Heart right ventricle (tissue), 16 donors: ENCODE data around the gene ZSCAN10. TPM values are rescaled to one million over a fixed set of nuclear protein-coding genes. Genes with fewer than 3 reads are reported as not detected.
A peak's percentile ranks its signal among the peaks of the same experiment; 100 is the strongest.

ENCODE experiments used
- ATAC-seq, 8 donors: fragments of 200-7000 bp; cut with Tn5 transposase; one replicate each; pipeline ENCODE4 v1.9.1; 2020; ENCODE audit warnings: mild to moderate bottlenecking in 8 of 8, moderate library complexity in 8 of 8, moderate number of reproducible peaks in 1 of 8
- DNase-seq, 2 donors: peaks; one replicate each; pipeline ENCODE4 v3.0.0-alpha.2; 2020
- H3K27ac ChIP-seq, 10 donors: fragments of 200-600 bp; sonication (generic) in 2 of 10; one replicate each; pipeline versions ENCODE4 v1.5.0 to v1.8.0; 2020 to 2022; ENCODE audit warnings: mild to moderate bottlenecking in 3 of 10
- H3K27me3 ChIP-seq, 7 donors: fragments of 200-600 bp; one replicate each; pipeline ENCODE4 v1.8.0; 2021 to 2022; ENCODE audit warnings: mild to moderate bottlenecking in 2 of 7
- H3K36me3 ChIP-seq, 9 donors: fragments of 200-600 bp; sonication (generic) in 1 of 9; one replicate each; pipeline versions ENCODE4 v1.5.0 to v1.8.0; 2020 to 2022; ENCODE audit warnings: mild to moderate bottlenecking in 2 of 9
- H3K4me1 ChIP-seq, 9 donors: fragments of 200-600 bp; sonication (generic) in 1 of 9; one replicate each; pipeline versions ENCODE4 v1.5.0 to v1.8.0; 2020 to 2022; ENCODE audit warnings: mild to moderate bottlenecking in 4 of 9
- H3K4me3 ChIP-seq, 10 donors: fragments of 200-600 bp; sonication (generic) in 2 of 10; one replicate each; pipeline versions ENCODE4 v1.5.0 to v1.8.0; 2020 to 2022; ENCODE audit warnings: mild to moderate bottlenecking in 7 of 10, moderate library complexity in 2 of 10
- H3K9me3 ChIP-seq, 11 donors: fragments of 200-600 bp in 10 of 11; sonication (generic) in 2 of 11; one replicate each; pipeline versions ENCODE4 v1.5.0 to v1.8.0; 2013 to 2022; ENCODE audit warnings: mild to moderate bottlenecking in 2 of 11, control low read depth in 1 of 11, moderate library complexity in 1 of 11
- WGBS, 2 donors: extraction: QIAGEN DNeasy Blood & Tissue Kit; methylation state at CpG; one replicate each; pipeline ENCODE4 v1.1.7; 2013; ENCODE audit warnings: inconsistent platforms in 1 of 2; 5-methylcytosine and 5-hydroxymethylcytosine counted together
- intact Hi-C, 10 donors: fragments of 100-400 bp; cut with DNase I; formaldehyde crosslinking; loops; one replicate each; pipeline versions ENCODE4 v1.11.1 to v1.14.2; 2022
- polyA plus RNA-seq, 2 donors: library from polyadenylated mRNA; stranded (reverse); fragments of 200-250 nt; gene quantifications; one replicate each; pipeline ENCODE4 v1.2.3, GENCODE V29; 2013
- total RNA-seq, 10 donors: library from RNA; stranded (reverse); fragmentation: NEBNext Ultra II Directional in 3 of 10; extraction: Animal tissue kit (Norgen Biotek cat#: 25700) in 3 of 10; gene quantifications; one replicate each; pipeline versions ENCODE4 v1.2.1 to v1.2.4, GENCODE V29; 2021 to 2023
- TF ChIP-seq, protein P1 (sequence below), 9 donors: fragments of 200-600 bp; sonication (generic) in 2 of 9; IDR thresholded peaks; one replicate each; pipeline versions ENCODE4 v1.5.0 to v1.8.0; 2021 to 2022; ENCODE audit warnings: antibody characterized with exemption in 9 of 9, mild to moderate bottlenecking in 5 of 9, moderate library complexity in 1 of 9
- donor health status: Arrhythmogenic right ventricular cardiomyopathy.
- donor health status: ischemic (EF 13 %, LVEDD 7.1; RV severe dilation, severe dysfunction).
- donor health status: healthy with polysubstance abuse.
- donor health status: DM: no; HTN: yes; CAD: no.
- donor health status: DM: no; HTN: no; CAD: no.
- donor health status: ischemic (EF 25% LVEDD 6.9; RV normal size, moderate dysfunction).
- donor health status: ischemic (EF 25% LVEDD 5.7; RV mildly dilated, moderate dysfunction).
- donor health status: healthy.
- donor health status: DM: yes; HTN: yes; CAD: no.
- donor health status: Ischemic cardiomyopathy.
- donor health status: ischemic (EF 35%, LVEDD 5.7; RV mildly dilated, moderate dysfunction).
- donor health status: nonischemic (EF 11% LVEDD 7.7; RV severe dilation, severe dysfunction).
- donor health status: DM: yes; HTN: yes; CAD: no.
- donor health status: PGD.
- donor health status: ischemic (EF 29% LVEDD 5.4; RV normal size, mild dysfunction).
- donor health status: nonischemic (EF 23%, LVEDD 6.1; RV moderate dilation, normal function).

The ZSCAN10 gene
- total and polyA plus RNA-seq, 12 donors: 0.01 to 0.07 TPM; not detected in 10

DNA sequence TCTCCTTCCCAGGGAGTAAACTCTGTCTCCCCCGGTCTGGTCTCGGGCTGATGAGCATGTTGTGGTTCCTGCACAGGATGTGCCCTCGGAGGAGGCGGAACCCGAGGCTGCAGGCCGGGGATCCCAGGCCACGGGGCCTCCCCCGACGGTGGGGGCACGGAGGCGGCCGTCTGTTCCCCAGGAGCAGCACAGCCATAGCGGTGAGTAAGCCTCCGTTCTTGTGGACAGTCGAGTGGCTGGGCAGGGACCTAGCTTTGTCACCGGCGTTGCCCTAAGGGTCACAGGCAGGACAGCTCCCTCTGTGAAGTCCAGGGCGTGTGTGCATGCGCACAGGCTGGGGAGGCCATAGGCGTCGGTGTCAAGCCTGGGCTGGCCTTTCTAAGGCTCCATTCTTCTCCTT is 39.2 kb upstream of the ZSCAN10 start:
- no peak for DNase-seq
- H3K9me3 ChIP-seq: no peaks in the 10 kb centered on the region
- no peaks in the 10 kb centered on the region for H3K27me3 ChIP-seq
- TF ChIP-seq, protein P1, sequence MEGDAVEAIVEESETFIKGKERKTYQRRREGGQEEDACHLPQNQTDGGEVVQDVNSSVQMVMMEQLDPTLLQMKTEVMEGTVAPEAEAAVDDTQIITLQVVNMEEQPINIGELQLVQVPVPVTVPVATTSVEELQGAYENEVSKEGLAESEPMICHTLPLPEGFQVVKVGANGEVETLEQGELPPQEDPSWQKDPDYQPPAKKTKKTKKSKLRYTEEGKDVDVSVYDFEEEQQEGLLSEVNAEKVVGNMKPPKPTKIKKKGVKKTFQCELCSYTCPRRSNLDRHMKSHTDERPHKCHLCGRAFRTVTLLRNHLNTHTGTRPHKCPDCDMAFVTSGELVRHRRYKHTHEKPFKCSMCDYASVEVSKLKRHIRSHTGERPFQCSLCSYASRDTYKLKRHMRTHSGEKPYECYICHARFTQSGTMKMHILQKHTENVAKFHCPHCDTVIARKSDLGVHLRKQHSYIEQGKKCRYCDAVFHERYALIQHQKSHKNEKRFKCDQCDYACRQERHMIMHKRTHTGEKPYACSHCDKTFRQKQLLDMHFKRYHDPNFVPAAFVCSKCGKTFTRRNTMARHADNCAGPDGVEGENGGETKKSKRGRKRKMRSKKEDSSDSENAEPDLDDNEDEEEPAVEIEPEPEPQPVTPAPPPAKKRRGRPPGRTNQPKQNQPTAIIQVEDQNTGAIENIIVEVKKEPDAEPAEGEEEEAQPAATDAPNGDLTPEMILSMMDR (IDR thresholded peaks at IDR 0.05): no peak
- peaks cover 3 to 31% (median 22%) of the 10 kb centered on the region in 9 donors for H3K4me1 ChIP-seq
- no peak for ATAC-seq
- peaks cover 0 to 67% (median 27%) of the 10 kb centered on the region in 9 donors for H3K36me3 ChIP-seq
- intact Hi-C loops: no loop called here
- 88 to 90% methylated on average over 21 of the region's 21 CpGs for WGBS, 2 donors
- H3K27ac ChIP-seq: no peak overlapping the region
- no peak overlapping the region for H3K4me3 ChIP-seq

DNA sequence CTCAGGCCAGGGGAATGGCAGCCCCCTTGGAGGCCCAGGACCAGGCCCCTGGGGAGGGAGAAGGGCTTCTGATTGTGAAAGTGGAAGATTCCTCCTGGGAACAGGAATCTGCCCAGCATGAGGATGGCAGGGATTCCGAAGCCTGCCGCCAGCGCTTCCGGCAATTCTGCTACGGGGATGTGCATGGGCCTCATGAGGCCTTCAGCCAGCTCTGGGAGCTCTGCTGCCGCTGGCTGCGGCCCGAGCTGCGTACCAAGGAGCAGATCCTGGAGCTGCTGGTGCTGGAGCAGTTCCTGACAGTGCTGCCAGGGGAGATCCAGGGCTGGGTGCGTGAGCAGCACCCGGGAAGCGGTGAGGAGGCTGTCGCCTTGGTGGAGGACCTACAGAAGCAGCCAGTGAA is 38.2 kb upstream of the ZSCAN10 start:
- DNase-seq: no peak
- no peaks in the 10 kb centered on the region for H3K9me3 ChIP-seq
- WGBS, 2 donors: 92 to 95% methylated on average over 13 of the region's 13 CpGs
- peaks cover 3 to 34% (median 22%) of the 10 kb centered on the region in 9 donors for H3K4me1 ChIP-seq
- peaks cover 0 to 63% (median 21%) of the 10 kb centered on the region in 9 donors for H3K36me3 ChIP-seq
- H3K4me3 ChIP-seq: no peak overlapping the region
- H3K27me3 ChIP-seq: no peaks in the 10 kb centered on the region
- intact Hi-C loops: no loop called here
- ATAC-seq: no peak
- TF ChIP-seq, protein P1 (IDR thresholded peaks at IDR 0.05): no peak
- H3K27ac ChIP-seq: no peak overlapping the region

DNA sequence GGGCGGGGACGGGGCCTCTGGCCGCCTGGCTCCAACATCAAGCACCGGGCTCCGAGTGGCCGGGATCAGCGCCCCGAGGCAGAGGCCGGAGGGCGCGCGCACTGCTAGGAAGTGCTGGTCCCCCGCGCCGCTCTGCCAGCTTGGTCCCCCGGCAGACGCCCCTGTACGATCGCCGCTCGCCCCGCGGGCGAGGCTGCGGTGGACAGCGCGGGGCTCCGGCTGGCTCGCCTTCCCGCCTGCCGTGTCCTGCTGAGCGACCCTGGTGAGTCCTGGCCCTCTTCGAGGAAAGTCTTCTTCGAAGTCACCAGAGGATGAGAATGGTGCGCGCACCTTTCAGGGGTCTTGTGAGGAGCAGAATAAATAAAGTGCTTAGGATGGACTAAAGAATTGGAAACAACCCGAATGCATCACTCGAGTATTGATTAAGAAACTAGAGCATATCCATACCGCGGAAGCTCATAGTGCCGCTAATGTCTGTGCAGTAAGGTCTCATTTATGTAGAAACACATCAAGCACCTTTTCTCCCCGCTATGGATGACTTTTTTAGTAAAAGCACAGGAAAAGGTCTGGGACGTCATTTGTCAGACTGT is 36.1 kb upstream of the ZSCAN10 start:
- DNase-seq (no peak), ATAC-seq (no peak)
- H3K27me3 ChIP-seq: no peaks in the 10 kb centered on the region
- H3K36me3 ChIP-seq: peaks cover 0 to 55% (median 9%) of the 10 kb centered on the region in 9 donors
- H3K9me3 ChIP-seq: no peaks in the 10 kb centered on the region
- H3K4me1 ChIP-seq: peaks cover 3 to 36% (median 26%) of the 10 kb centered on the region in 9 donors
- H3K4me3 ChIP-seq: peak overlapping the region; percentile 66 to 99 (median 88)
- TF ChIP-seq, protein P1 (IDR thresholded peaks at IDR 0.05): peak in 1 of 9 donors; percentile 3
- WGBS, 2 donors: 0 to 1% methylated on average over 43 of the region's 43 CpGs
- intact Hi-C loops: no loop called here
- H3K27ac ChIP-seq: peak overlapping the region; percentile 15 to 98 (median 92)

DNA sequence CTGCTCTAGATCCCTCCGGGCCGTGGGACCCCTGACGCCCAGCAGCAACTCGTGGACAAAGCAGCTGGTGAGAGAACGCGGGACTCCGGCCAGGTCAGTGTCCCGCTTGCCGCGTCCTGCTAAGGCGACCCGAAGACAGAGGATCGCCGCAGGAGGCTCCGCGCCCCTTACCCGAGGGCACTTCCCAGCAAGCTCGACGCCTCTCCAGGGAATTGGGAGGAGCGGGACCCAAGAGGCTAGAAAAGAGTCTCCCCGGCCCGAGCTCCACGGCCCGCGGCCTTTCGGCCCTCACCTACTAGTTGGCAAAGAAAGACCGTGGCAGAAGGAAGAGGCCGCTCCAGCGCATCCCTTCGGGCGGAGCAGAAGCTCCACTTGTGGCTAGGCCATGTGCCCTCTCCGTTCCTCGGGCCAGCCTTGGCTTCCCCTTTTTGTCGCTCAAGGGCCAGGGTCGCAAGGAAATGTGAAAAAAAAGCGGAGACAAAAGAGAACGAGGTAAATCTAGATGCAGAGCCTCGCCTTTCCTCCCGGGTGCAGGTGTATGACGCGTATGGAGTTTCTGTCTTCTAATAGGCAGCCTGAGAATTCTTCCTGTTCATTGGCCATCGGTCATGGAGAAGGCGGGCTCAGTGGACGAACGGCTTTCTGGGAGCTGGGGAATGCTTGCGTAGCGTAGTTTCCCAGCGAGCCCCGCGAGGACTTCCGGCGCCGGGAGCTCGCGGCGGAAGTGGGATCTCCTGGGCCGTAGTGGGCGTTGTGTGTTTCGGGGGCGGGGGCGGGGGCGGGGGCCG is 35.4 kb upstream of the ZSCAN10 start, which contains the start of gene ZNF213:
TSS of gene ZNF213 (plus strand) at position 692 of the 788 bp plus-strand sequence. CDS start 2,252 bp downstream, outside the sequence.
- Histone ChIP-seq H3K27ac (peak within 1 kb of the TSS; percentile 71 to 98 (median 92)), H3K9me3 (no peaks in the 10 kb centered on the region), H3K4me1 (peaks cover 3 to 43% (median 32%) of the 10 kb centered on the region in 9 donors), H3K4me3 (peak within 1 kb of the TSS; percentile 66 to 99 (median 88)), H3K36me3 (peaks cover 0 to 49% (median 9%) of the 10 kb centered on the region in 9 donors), H3K27me3 (no peaks in the 10 kb centered on the region)
- TF ChIP-seq, protein P1 (IDR thresholded peaks at IDR 0.05): peak in 1 of 9 donors; percentile 5
- DNase-seq: peak; percentile 92 to 97
- intact Hi-C loops: loop anchor here in 1 of 10 donors (5.0 kb wide), 1 partner anchor 72 kb away; no protein-coding TSS in a partner anchor
- WGBS, 2 donors: 0 to 1% methylated on average over 63 of the region's 63 CpGs
- ATAC-seq: peak; percentile 91 to 98 (median 97)
